Tibial nerve (tissue), 4 donors: Measurements from ENCODE around the gene RASA3.

ENCODE experiments used
- EP300 ChIP-seq, 2 donors: sonication (generic); formaldehyde crosslinking; IDR thresholded peaks; one replicate each; pipeline ENCODE4 v1.6.1; 2017; ENCODE audit warnings: antibody characterized with exemption in 2 of 2, mild to moderate bottlenecking in 1 of 2
- POLR2A ChIP-seq, 2 donors: fragments of 450-650 bp; IDR thresholded peaks; one replicate each; pipeline ENCODE4 v1.6.1; 2017; ENCODE audit warnings: antibody characterized with exemption in 2 of 2, mild to moderate bottlenecking in 2 of 2, moderate library complexity in 2 of 2
- TF ChIP-seq, protein P1 (sequence below), 5 experiments: fragments of 200-600 bp in 3 of 5; fragments of 450-650 bp in 2 of 5; sonication (generic) in 3 of 5; IDR thresholded peaks; one replicate each; pipeline ENCODE4 v1.5.1; 2016 to 2019; ENCODE audit warnings: antibody characterized with exemption in 5 of 5, mild to moderate bottlenecking in 3 of 5, moderate library complexity in 2 of 5

DNA sequence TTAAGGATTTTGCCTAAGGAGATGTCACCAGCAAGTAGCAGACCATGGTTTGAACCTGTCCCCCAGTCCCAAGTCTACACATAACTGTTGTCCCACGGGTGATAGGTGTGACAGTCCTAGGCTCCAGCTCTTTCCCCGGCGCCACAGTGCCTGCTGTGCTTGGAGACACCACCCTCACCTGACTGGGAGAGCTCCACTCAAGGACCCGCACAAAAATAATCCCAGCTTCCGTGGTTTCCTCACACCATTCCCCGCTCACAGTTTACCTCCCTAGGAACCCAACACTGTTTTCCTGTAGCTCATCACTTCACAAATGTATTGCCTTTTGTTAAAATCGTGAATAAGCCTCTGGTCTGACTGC is 19.8 kb upstream of the RASA3 start:
- no peak for TF ChIP-seq POLR2A (IDR thresholded peaks at IDR 0.05)
- TF ChIP-seq, protein P1, sequence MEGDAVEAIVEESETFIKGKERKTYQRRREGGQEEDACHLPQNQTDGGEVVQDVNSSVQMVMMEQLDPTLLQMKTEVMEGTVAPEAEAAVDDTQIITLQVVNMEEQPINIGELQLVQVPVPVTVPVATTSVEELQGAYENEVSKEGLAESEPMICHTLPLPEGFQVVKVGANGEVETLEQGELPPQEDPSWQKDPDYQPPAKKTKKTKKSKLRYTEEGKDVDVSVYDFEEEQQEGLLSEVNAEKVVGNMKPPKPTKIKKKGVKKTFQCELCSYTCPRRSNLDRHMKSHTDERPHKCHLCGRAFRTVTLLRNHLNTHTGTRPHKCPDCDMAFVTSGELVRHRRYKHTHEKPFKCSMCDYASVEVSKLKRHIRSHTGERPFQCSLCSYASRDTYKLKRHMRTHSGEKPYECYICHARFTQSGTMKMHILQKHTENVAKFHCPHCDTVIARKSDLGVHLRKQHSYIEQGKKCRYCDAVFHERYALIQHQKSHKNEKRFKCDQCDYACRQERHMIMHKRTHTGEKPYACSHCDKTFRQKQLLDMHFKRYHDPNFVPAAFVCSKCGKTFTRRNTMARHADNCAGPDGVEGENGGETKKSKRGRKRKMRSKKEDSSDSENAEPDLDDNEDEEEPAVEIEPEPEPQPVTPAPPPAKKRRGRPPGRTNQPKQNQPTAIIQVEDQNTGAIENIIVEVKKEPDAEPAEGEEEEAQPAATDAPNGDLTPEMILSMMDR (IDR thresholded peaks at IDR 0.05), result no peak
- TF ChIP-seq EP300 (IDR thresholded peaks at IDR 0.05), result no peak
